K562 (cell line): ENCODE results near the gene TMC5. TPM values are rescaled to one million over a fixed set of nuclear protein-coding genes. Genes with fewer than 3 reads are reported as not detected.

ENCODE experiments used
- ASH1L ChIP-seq: fragments of 450-650 bp; IDR thresholded peaks from 2 replicates; pipeline ENCODE4 v1.6.1; 2018; ENCODE audit warnings: borderline replicate concordance, mild to moderate bottlenecking, low read depth; ENCODE audit not compliant: partially characterized antibody
- ATF7 ChIP-seq: fragments of 450-650 bp; IDR thresholded peaks from 2 replicates; pipeline ENCODE4 v1.7.1; 2014; ENCODE audit warnings: mild to moderate bottlenecking, moderate library complexity
- DPF2 ChIP-seq: fragments of 450-650 bp; IDR thresholded peaks from 2 replicates; pipeline ENCODE4 v1.6.1; 2016
- EP300 ChIP-seq: IDR thresholded peaks from 2 replicates; pipeline ENCODE4 v1.6.1; 2012; ENCODE audit warnings: low read length, improper control_type of control experiment
- ETS2 ChIP-seq: IDR thresholded peaks from 2 replicates; pipeline ENCODE4 v1.6.1; 2016; ENCODE audit warnings: borderline replicate concordance, missing genetic modification characterization, mild to moderate bottlenecking, moderate library complexity, missing compliant biosample characterization; ENCODE audit not compliant: poor library complexity, severe bottlenecking
- ETV5 ChIP-seq: sonication (generic); formaldehyde crosslinking; IDR thresholded peaks from 2 replicates; pipeline ENCODE4 v1.4.0; 2020; ENCODE audit warnings: low read depth, mild to moderate bottlenecking, missing genetic modification reagents
- ETV6 ChIP-seq, 3 experiments: fragments of 150-350 bp in 1 of 3; sonication (generic) in 1 of 3; formaldehyde crosslinking in 1 of 3; IDR thresholded peaks; 2 replicates each; pipeline versions ENCODE4 v1.6.1 to v1.8.0; 2014 to 2022; ENCODE audit warnings: borderline replicate concordance in 2 of 3, low read depth in 2 of 3, antibody characterized with exemption in 1 of 3, low read length in 1 of 3, mild to moderate bottlenecking in 1 of 3, missing genetic modification reagents in 1 of 3
- FOXJ3 ChIP-seq: sonication (generic); formaldehyde crosslinking; IDR thresholded peaks from 2 replicates; pipeline ENCODE4 v1.4.0; 2020; ENCODE audit warnings: mild to moderate bottlenecking, missing genetic modification reagents
- HDAC2 ChIP-seq: fragments of 450-650 bp; IDR thresholded peaks from 2 replicates; pipeline ENCODE4 v1.6.1; 2016; ENCODE audit warnings: mild to moderate bottlenecking
- HDAC3 ChIP-seq: fragments of 450-650 bp; IDR thresholded peaks from 2 replicates; pipeline ENCODE4 v1.6.1; 2018; ENCODE audit warnings: borderline replicate concordance, mild to moderate bottlenecking, moderate library complexity; ENCODE audit not compliant: partially characterized antibody
- KDM5B ChIP-seq: fragments of 200-600 bp; sonication (generic); IDR thresholded peaks from 2 replicates; pipeline ENCODE4 v1.6.1; 2012; ENCODE audit warnings: low read depth, mild to moderate bottlenecking, moderate library complexity, low read length, control low read depth, inconsistent platforms; ENCODE audit not compliant: insufficient replicate concordance
- MTA2 ChIP-seq: fragments of 450-650 bp; IDR thresholded peaks from 2 replicates; pipeline ENCODE4 v1.6.1; 2016; ENCODE audit warnings: low read depth
- NCOA6 ChIP-seq: fragments of 450-650 bp; IDR thresholded peaks from 2 replicates; pipeline ENCODE4 v1.6.1; 2017; ENCODE audit warnings: mild to moderate bottlenecking
- POLR2AphosphoS2 ChIP-seq: IDR thresholded peaks from 2 replicates; pipeline ENCODE4 v1.6.1; 2012; ENCODE audit warnings: low read length, improper control_type of control experiment
- RBBP5 ChIP-seq: fragments of 200-600 bp; sonication (generic); IDR thresholded peaks from 2 replicates; pipeline ENCODE4 v1.6.1; 2012; ENCODE audit warnings: borderline replicate concordance, mild to moderate bottlenecking, low read length, control low read depth, inconsistent platforms; ENCODE audit not compliant: insufficient read depth, poor library complexity, severe bottlenecking
- SPI1 ChIP-seq: IDR thresholded peaks from 2 replicates; pipeline ENCODE4 v1.6.1; 2011; ENCODE audit warnings: low read depth, low read length, control low read depth, borderline replicate concordance
- THRAP3 ChIP-seq: fragments of 450-650 bp; IDR thresholded peaks from 2 replicates; pipeline ENCODE4 v1.6.1; 2016; ENCODE audit warnings: mild to moderate bottlenecking, inconsistent platforms, borderline replicate concordance
- ZBTB8A ChIP-seq: fragments of 450-650 bp; IDR thresholded peaks from 2 replicates; pipeline ENCODE4 v1.6.1; 2018; ENCODE audit warnings: mild to moderate bottlenecking, moderate library complexity; ENCODE audit not compliant: partially characterized antibody
- ZNF695 ChIP-seq: fragments of 450-650 bp; formaldehyde crosslinking; IDR thresholded peaks from 2 replicates; pipeline ENCODE4 v1.4.0; 2020; ENCODE audit warnings: mild to moderate bottlenecking, moderate library complexity
- ZNF696 ChIP-seq: fragments of 250-450 bp; sonication (Bioruptor Pico); conservative IDR thresholded peaks from 2 replicates; pipeline ENCODE4 v1.4.0; 2020; ENCODE audit warnings: mild to moderate bottlenecking, moderate library complexity
- ZNF764 ChIP-seq: fragments of 250-450 bp; sonication (Bioruptor Pico); IDR thresholded peaks from 2 replicates; pipeline ENCODE4 v1.4.0; 2020; ENCODE audit warnings: low read depth, mild to moderate bottlenecking, moderate library complexity
- ZNF79 ChIP-seq: fragments of 250-450 bp; sonication (Bioruptor Pico); IDR thresholded peaks from 2 replicates; pipeline ENCODE4 v1.4.0; 2020; ENCODE audit warnings: low read depth, mild to moderate bottlenecking, moderate library complexity
- polyA plus RNA-seq, 8 experiments: library from polyadenylated mRNA; depleted of rRNA in 4 of 8; stranded (reverse) in 5 of 8; unstranded in 3 of 8; fragments of >200 nt; fragmentation: Nextera tagmentation in 2 of 8; fragmentation: Illumina TruSeq in 1 of 8; extraction: Ambion mirVana in 2 of 8; extraction: Trizol in 1 of 8; gene quantifications; 2 replicates each; pipeline versions ENCODE4 v1.2.1 to v1.2.3, GENCODE V29; 2011 to 2014; ENCODE audit warnings: inconsistent platforms in 1 of 8, missing spikeins in 1 of 8
- total RNA-seq, 7 experiments: library from RNA; depleted of rRNA in 6 of 7; stranded (reverse); fragments of >200 nt in 6 of 7; fragmentation: Illumina TruSeq in 2 of 7; extraction: Trizol in 2 of 7; gene quantifications; 2 replicates each; pipeline versions ENCODE4 v1.2.1 to v1.2.3, GENCODE V29; 2011 to 2021; ENCODE audit warnings: low replicate concordance in 1 of 7
- TF ChIP-seq, protein P1 (sequence below): fragments of 450-650 bp; formaldehyde crosslinking; IDR thresholded peaks from 2 replicates; pipeline ENCODE4 v1.4.0; 2022; ENCODE audit warnings: missing genetic modification characterization
- TF ChIP-seq, protein P2 (sequence below): fragments of 250-450 bp; sonication (Bioruptor Pico); IDR thresholded peaks from 2 replicates; pipeline ENCODE4 v1.4.0; 2020; ENCODE audit warnings: mild to moderate bottlenecking, moderate library complexity, borderline replicate concordance
- TF ChIP-seq, protein P3 (sequence below): sonication (generic); formaldehyde crosslinking; IDR thresholded peaks from 2 replicates; pipeline ENCODE4 v1.9.0; 2022; ENCODE audit warnings: mild to moderate bottlenecking, missing genetic modification reagents

TMC5 gene
- total and polyA plus RNA-seq, 9 of the 15 experiments (the other 6 are each of a cell fraction or from before 2014, with no cell fraction given): 0.83 to 2.6 (median 1.6) TPM

DNA sequence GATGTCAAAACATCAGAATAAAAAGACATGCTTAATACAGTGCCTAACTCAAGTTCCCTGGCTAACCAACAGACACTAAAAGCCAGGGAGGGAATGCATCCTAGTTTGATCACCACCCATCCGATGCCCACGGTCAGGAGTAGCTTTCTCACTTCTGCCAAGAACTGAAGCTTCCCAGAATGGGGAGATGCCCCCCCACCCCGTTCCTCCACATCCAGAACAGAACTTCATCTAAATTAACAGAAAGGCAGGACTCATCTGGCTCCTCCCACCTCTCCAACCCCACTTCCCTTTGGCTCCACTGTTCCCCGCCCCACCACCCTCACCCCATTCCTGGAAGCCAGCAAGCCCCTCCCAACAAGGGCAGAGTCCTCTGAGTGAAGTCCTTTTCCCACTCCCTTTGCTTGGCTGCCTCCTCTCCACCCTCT is 70.5 kb downstream of the TMC5 start (continued):
- TF ChIP-seq ASH1L: no peak
- TF ChIP-seq ZNF79 (CRISPR knock-in tag): no peak
- TF ChIP-seq HDAC2: no peak
- 0 out of 2 replicates have a peak, but pooled peaks have one; percentile 59 for TF ChIP-seq DPF2
- no peak for TF ChIP-seq ZBTB8A
- no peak for TF ChIP-seq POLR2AphosphoS2
- no peak for TF ChIP-seq ETV5 (CRISPR knock-in tag)
- TF ChIP-seq THRAP3: no peak
- TF ChIP-seq, protein P1, sequence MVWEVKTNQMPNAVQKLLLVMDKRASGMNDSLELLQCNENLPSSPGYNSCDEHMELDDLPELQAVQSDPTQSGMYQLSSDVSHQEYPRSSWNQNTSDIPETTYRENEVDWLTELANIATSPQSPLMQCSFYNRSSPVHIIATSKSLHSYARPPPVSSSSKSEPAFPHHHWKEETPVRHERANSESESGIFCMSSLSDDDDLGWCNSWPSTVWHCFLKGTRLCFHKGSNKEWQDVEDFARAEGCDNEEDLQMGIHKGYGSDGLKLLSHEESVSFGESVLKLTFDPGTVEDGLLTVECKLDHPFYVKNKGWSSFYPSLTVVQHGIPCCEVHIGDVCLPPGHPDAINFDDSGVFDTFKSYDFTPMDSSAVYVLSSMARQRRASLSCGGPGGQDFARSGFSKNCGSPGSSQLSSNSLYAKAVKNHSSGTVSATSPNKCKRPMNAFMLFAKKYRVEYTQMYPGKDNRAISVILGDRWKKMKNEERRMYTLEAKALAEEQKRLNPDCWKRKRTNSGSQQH (CRISPR knock-in tag): no peak
- no peak for TF ChIP-seq FOXJ3 (CRISPR knock-in tag)
- peak; percentile 25; the same call in 1 of the 2 replicates for TF ChIP-seq ATF7
- peak; percentile 25 for TF ChIP-seq KDM5B
- TF ChIP-seq, protein P2, sequence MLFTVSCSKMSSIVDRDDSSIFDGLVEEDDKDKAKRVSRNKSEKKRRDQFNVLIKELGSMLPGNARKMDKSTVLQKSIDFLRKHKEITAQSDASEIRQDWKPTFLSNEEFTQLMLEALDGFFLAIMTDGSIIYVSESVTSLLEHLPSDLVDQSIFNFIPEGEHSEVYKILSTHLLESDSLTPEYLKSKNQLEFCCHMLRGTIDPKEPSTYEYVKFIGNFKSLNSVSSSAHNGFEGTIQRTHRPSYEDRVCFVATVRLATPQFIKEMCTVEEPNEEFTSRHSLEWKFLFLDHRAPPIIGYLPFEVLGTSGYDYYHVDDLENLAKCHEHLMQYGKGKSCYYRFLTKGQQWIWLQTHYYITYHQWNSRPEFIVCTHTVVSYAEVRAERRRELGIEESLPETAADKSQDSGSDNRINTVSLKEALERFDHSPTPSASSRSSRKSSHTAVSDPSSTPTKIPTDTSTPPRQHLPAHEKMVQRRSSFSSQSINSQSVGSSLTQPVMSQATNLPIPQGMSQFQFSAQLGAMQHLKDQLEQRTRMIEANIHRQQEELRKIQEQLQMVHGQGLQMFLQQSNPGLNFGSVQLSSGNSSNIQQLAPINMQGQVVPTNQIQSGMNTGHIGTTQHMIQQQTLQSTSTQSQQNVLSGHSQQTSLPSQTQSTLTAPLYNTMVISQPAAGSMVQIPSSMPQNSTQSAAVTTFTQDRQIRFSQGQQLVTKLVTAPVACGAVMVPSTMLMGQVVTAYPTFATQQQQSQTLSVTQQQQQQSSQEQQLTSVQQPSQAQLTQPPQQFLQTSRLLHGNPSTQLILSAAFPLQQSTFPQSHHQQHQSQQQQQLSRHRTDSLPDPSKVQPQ (CRISPR knock-in tag): no peak
- no peak for TF ChIP-seq NCOA6
- TF ChIP-seq ETV6 (IDR thresholded peaks at IDR 0.05; ENCODE audit: borderline replicate concordance in 1 of 2, low read depth in 2 of 2, low read length in 1 of 2): no peak
- no peak for TF ChIP-seq ETV6 (CRISPR knock-in tag; IDR thresholded peaks at IDR 0.05; ENCODE audit: borderline replicate concordance)
- no peak for TF ChIP-seq ETS2
- peak; percentile 59 for TF ChIP-seq RBBP5
- TF ChIP-seq ZNF695 (CRISPR knock-in tag): no peak
- TF ChIP-seq MTA2: no peak
- peak; percentile 76 for TF ChIP-seq SPI1
- no peak for TF ChIP-seq ZNF764 (CRISPR knock-in tag)
- TF ChIP-seq, protein P3, sequence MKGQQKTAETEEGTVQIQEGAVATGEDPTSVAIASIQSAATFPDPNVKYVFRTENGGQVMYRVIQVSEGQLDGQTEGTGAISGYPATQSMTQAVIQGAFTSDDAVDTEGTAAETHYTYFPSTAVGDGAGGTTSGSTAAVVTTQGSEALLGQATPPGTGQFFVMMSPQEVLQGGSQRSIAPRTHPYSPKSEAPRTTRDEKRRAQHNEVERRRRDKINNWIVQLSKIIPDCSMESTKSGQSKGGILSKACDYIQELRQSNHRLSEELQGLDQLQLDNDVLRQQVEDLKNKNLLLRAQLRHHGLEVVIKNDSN (CRISPR knock-in tag): no peak
- TF ChIP-seq HDAC3: no peak
- TF ChIP-seq EP300: 0 out of 2 replicates have a peak, but pooled peaks have one; percentile 25
- TF ChIP-seq ZNF696 (CRISPR knock-in tag): no peak
